ENCODE results near the gene SLC38A9.

SLC38A9 gene

GRCh38 chr5:55649963-55650362 is 62.2 kb downstream of the SLC38A9 start:
- Histone ChIP-seq H3K27me3 (ENCODE audit: insufficient read depth, low read depth, severe bottlenecking) (no peaks in the 10 kb centered on the region), H3K4me3 (ENCODE audit: low read depth, low read length) (no peak overlapping the region), H3K36me3 (peaks cover 3% of the 10 kb centered on the region; the same call in 1 of the 2 replicates), H3K9me3 (ENCODE audit: severe bottlenecking) (no peaks in the 10 kb centered on the region), H3K27ac (no peak overlapping the region)
- no peak for DNase-seq
- TF ChIP-seq CTCF (IDR thresholded peaks at IDR 0.05; ENCODE audit: low read depth, low read length): no peak

- Histone ChIP-seq H3K27me3 (ENCODE audit: insufficient read depth, low read depth, severe bottlenecking) (no peaks in the 10 kb centered on the region), H3K4me3 (ENCODE audit: low read depth, low read length) (no peak overlapping the region), H3K9me3 (ENCODE audit: severe bottlenecking) (no peaks in the 10 kb centered on the region), H3K27ac (no peak overlapping the region), H3K36me3 (no peaks in the 10 kb centered on the region; the same call in 1 of the 2 replicates)
- DNase-seq: no peak
- TF ChIP-seq CTCF (IDR thresholded peaks at IDR 0.05; ENCODE audit: low read depth, low read length): no peak
These were observed 66.8 kb downstream of the SLC38A9 start for GRCh38 chr5:55645304-55645703.

GRCh38 chr5:55638455-55638854 is 73.7 kb downstream of the SLC38A9 start:
- Histone ChIP-seq H3K36me3 (peaks cover under 1% of the 10 kb centered on the region; the same call in 1 of the 2 replicates), H3K27ac (no peak overlapping the region), H3K9me3 (ENCODE audit: severe bottlenecking) (no peaks in the 10 kb centered on the region), H3K4me3 (ENCODE audit: low read depth, low read length) (no peak overlapping the region), H3K27me3 (ENCODE audit: insufficient read depth, low read depth, severe bottlenecking) (no peaks in the 10 kb centered on the region)
- TF ChIP-seq CTCF (IDR thresholded peaks at IDR 0.05; ENCODE audit: low read depth, low read length): no peak
- no peak for DNase-seq

- Histone ChIP-seq H3K27ac (no peak overlapping the region), H3K9me3 (ENCODE audit: severe bottlenecking) (no peaks in the 10 kb centered on the region), H3K4me3 (ENCODE audit: low read depth, low read length) (no peak overlapping the region), H3K36me3 (peaks cover 2% of the 10 kb centered on the region; the same call in 1 of the 2 replicates), H3K27me3 (ENCODE audit: insufficient read depth, low read depth, severe bottlenecking) (no peaks in the 10 kb centered on the region)
- DNase-seq: no peak
- TF ChIP-seq CTCF (IDR thresholded peaks at IDR 0.05; ENCODE audit: low read depth, low read length): no peak
These were observed 74.1 kb downstream of the SLC38A9 start for GRCh38 chr5:55638051-55638450.

- Histone ChIP-seq H3K36me3 (peaks cover 2% of the 10 kb centered on the region; the same call in 1 of the 2 replicates), H3K27ac (no peak overlapping the region), H3K27me3 (ENCODE audit: insufficient read depth, low read depth, severe bottlenecking) (no peaks in the 10 kb centered on the region), H3K4me3 (ENCODE audit: low read depth, low read length) (no peak overlapping the region), H3K9me3 (ENCODE audit: severe bottlenecking) (no peaks in the 10 kb centered on the region)
- no peak for TF ChIP-seq CTCF (IDR thresholded peaks at IDR 0.05; ENCODE audit: low read depth, low read length)
- DNase-seq: no peak
These were observed 75.4 kb downstream of the SLC38A9 start for GRCh38 chr5:55636683-55637082.

- Histone ChIP-seq H3K9me3 (ENCODE audit: severe bottlenecking) (no peaks in the 10 kb centered on the region), H3K27me3 (ENCODE audit: insufficient read depth, low read depth, severe bottlenecking) (no peaks in the 10 kb centered on the region), H3K27ac (no peak overlapping the region), H3K4me3 (ENCODE audit: low read depth, low read length) (no peak overlapping the region), H3K36me3 (peaks cover 2% of the 10 kb centered on the region; the same call in 1 of the 2 replicates)
- no peak for TF ChIP-seq CTCF (IDR thresholded peaks at IDR 0.05; ENCODE audit: low read depth, low read length)
- DNase-seq: no peak
These were observed 75.9 kb downstream of the SLC38A9 start for GRCh38 chr5:55636177-55636576.
